Esophagus squamous epithelium (tissue), 5 donors: ENCODE data around the gene CADM2. TPM values are rescaled to one million over a fixed set of nuclear protein-coding genes. Genes with fewer than 3 reads are reported as not detected.

Experiments
- DNase-seq: peaks from one replicate; lab custom pipeline; 2025; lab: John Stamatoyannopoulos, UW
- H3K27ac ChIP-seq, 4 donors: fragments of 200-600 bp; sonication (generic); one replicate each; pipeline ENCODE4 v1.5.1; 2016 to 2019; ENCODE audit warnings: mild to moderate bottlenecking in 1 of 4
- H3K27me3 ChIP-seq, 4 donors: fragments of 200-600 bp; sonication (generic); 1 replicate in 3 of 4; 2 replicates in 1 of 4; pipeline versions ENCODE4 v1.5.1 to v1.6.0; 2017 to 2021; ENCODE audit warnings: antibody characterized with exemption in 1 of 4
- H3K36me3 ChIP-seq, 3 donors: fragments of 200-600 bp; sonication (generic); one replicate each; pipeline ENCODE4 v1.5.1; 2016 to 2019
- H3K4me1 ChIP-seq, 3 donors: fragments of 200-600 bp; sonication (generic); one replicate each; pipeline ENCODE4 v1.5.1; 2017 to 2019
- H3K4me3 ChIP-seq, 4 donors: fragments of 200-600 bp; sonication (generic); 1 replicate in 3 of 4; 2 replicates in 1 of 4; pipeline ENCODE4 v1.5.1; 2016 to 2019; ENCODE audit warnings: mild to moderate bottlenecking in 2 of 4, moderate library complexity in 1 of 4
- H3K9me3 ChIP-seq, 3 donors: fragments of 200-600 bp; sonication (generic); one replicate each; pipeline ENCODE4 v1.5.1; 2016 to 2019
- CTCF ChIP-seq, 6 experiments: fragments of 450-650 bp in 4 of 6; fragments of 200-600 bp in 2 of 6; sonication (generic) in 2 of 6; IDR thresholded peaks; one replicate each; pipeline ENCODE4 v1.5.1; 2016 to 2019; ENCODE audit warnings: antibody characterized with exemption in 6 of 6, mild to moderate bottlenecking in 4 of 6, moderate library complexity in 4 of 6
- POLR2A ChIP-seq, 4 donors: fragments of 450-650 bp; IDR thresholded peaks; one replicate each; pipeline ENCODE4 v1.6.1; 2017; ENCODE audit warnings: antibody characterized with exemption in 4 of 4, mild to moderate bottlenecking in 4 of 4, moderate library complexity in 3 of 4
- WGBS, 2 donors: methylation state at CpG; one replicate each; pipeline ENCODE4 v1.1.5; 2018; 5-methylcytosine and 5-hydroxymethylcytosine counted together
- intact Hi-C: fragments of 100-400 bp; cut with DNase I; formaldehyde crosslinking; loops from one replicate; pipeline ENCODE4 v1.15.0; 2022
- total RNA-seq, 4 donors: library from RNA; depleted of rRNA; stranded (reverse); fragments of >200 nt; gene quantifications; one replicate each; pipeline ENCODE4 v1.1.0, GENCODE V29; 2016
- donor health status: DM: yes; HTN: yes; CAD: no.

Gene CADM2
- total RNA-seq, 4 donors from 2014 or later, result 0.08 to 0.76 (median 0.34) TPM

GRCh38 chr3:85476891-85477495, 518.2 kb downstream of the CADM2 start:
- Histone ChIP-seq H3K9me3 (no peaks in the 10 kb centered on the region), H3K4me3 (no peak overlapping the region), H3K4me1 (no peaks in the 10 kb centered on the region), H3K36me3 (no peaks in the 10 kb centered on the region), H3K27ac (no peak overlapping the region), H3K27me3 (no peaks in the 10 kb centered on the region)
- TF ChIP-seq POLR2A (IDR thresholded peaks at IDR 0.05) (no peak), CTCF (IDR thresholded peaks at IDR 0.05) (no peak)
- DNase-seq, result no peak
- WGBS, 2 donors, result 19 to 37% methylated on average over 3 of the region's 3 CpGs
- intact Hi-C loops, result no loop called here

- Histone ChIP-seq H3K27ac (no peak overlapping the region), H3K9me3 (no peaks in the 10 kb centered on the region), H3K27me3 (no peaks in the 10 kb centered on the region), H3K4me1 (no peaks in the 10 kb centered on the region), H3K36me3 (no peaks in the 10 kb centered on the region), H3K4me3 (no peak overlapping the region)
- 64 to 73% methylated on average over 5 of the region's 5 CpGs for WGBS, 2 donors
- no peak for DNase-seq
- TF ChIP-seq POLR2A (IDR thresholded peaks at IDR 0.05) (no peak), CTCF (IDR thresholded peaks at IDR 0.05) (no peak)
- intact Hi-C loops, result no loop called here
Observed at GRCh38 chr3:85481411-85482212, 522.8 kb downstream of the CADM2 start.

- Histone ChIP-seq H3K4me1 (no peaks in the 10 kb centered on the region), H3K27ac (no peak overlapping the region), H3K4me3 (no peak overlapping the region), H3K9me3 (no peaks in the 10 kb centered on the region), H3K27me3 (no peaks in the 10 kb centered on the region), H3K36me3 (no peaks in the 10 kb centered on the region)
- no peak for TF ChIP-seq CTCF (IDR thresholded peaks at IDR 0.05)
- no peak for TF ChIP-seq POLR2A (IDR thresholded peaks at IDR 0.05)
- WGBS, 2 donors, result 74 to 92% methylated on average over 3 of the region's 3 CpGs
- DNase-seq, result no peak
- intact Hi-C loops, result no loop called here
Observed at GRCh38 chr3:85482213-85482490, 523.4 kb downstream of the CADM2 start.

GRCh38 chr3:85483986-85484385, 525.2 kb downstream of the CADM2 start:
- Histone ChIP-seq H3K4me3 (no peak overlapping the region), H3K27ac (no peak overlapping the region), H3K27me3 (no peaks in the 10 kb centered on the region), H3K36me3 (no peaks in the 10 kb centered on the region), H3K9me3 (no peaks in the 10 kb centered on the region), H3K4me1 (no peaks in the 10 kb centered on the region)
- WGBS, 2 donors, result 60% methylated on average over 1 of the region's 1 CpG
- no peak for DNase-seq
- TF ChIP-seq POLR2A (IDR thresholded peaks at IDR 0.05) (no peak), CTCF (IDR thresholded peaks at IDR 0.05) (no peak)
- intact Hi-C loops, result no loop called here

GRCh38 chr3:85487375-85487774, 528.6 kb downstream of the CADM2 start:
- H3K27me3 ChIP-seq, result no peaks in the 10 kb centered on the region
- H3K27ac ChIP-seq, result no peak overlapping the region
- 77 to 78% methylated on average over 9 of the region's 9 CpGs for WGBS, 2 donors
- TF ChIP-seq POLR2A (IDR thresholded peaks at IDR 0.05), result no peak
- TF ChIP-seq CTCF (IDR thresholded peaks at IDR 0.05), result no peak
- no peaks in the 10 kb centered on the region for H3K36me3 ChIP-seq
- H3K9me3 ChIP-seq, result no peaks in the 10 kb centered on the region
- DNase-seq, result no peak
- H3K4me3 ChIP-seq, result no peak overlapping the region
- intact Hi-C loops, result no loop called here
- H3K4me1 ChIP-seq, result no peaks in the 10 kb centered on the region
